HepG2 (cell line): ENCODE results near the gene APBB2. TPM values are rescaled to one million over a fixed set of nuclear protein-coding genes. Genes with fewer than 3 reads are reported as not detected.
"Not testable (repeated sequence)": the region's sequence is repeated elsewhere in the genome, so short reads cannot be mapped to it uniquely, and the experiment has no call there.

Experiments
- ATAC-seq: fragments of 200-7000 bp; cut with Tn5 transposase; 3 replicates; pipeline ENCODE4 v1.9.1; 2020; ENCODE audit warnings: mild to moderate bottlenecking, moderate library complexity
- BruUV-seq: library from RNA; stranded (reverse); fragments of 400-500 nt; replicated peaks from 2 replicates; lab custom pipeline; 2021; lab: Mats Ljungman, UMichigan
- CTCF ChIA-PET: fragments of 300-600 bp; formaldehyde crosslinking; extraction: SDS; loops from one replicate; lab custom pipeline; 2021; ENCODE audit warnings: low total read pairs, inconsistent platforms, low intra/inter-chr PET ratio; lab: Yijun Ruan, JAX
- POLR2A ChIA-PET: fragments of 350-600 bp; sonication (Branson Sonifier 250); formaldehyde crosslinking; loops from one replicate; lab custom pipeline; 2020; ENCODE audit warnings: antibody characterized with exemption, inconsistent platforms; lab: Yijun Ruan, JAX
- DNase-seq: peaks from one replicate; pipeline ENCODE4 v3.0.0-alpha.2; 2015; ENCODE audit warnings: low spot score
- FAIRE-seq: peaks from 3 replicates; lab custom pipeline; 2011; peaks lifted over from hg19 to GRCh38; lab: Jason Lieb, UNC
- H2AFZ ChIP-seq: one replicate; pipeline ENCODE4 v1.6.1; 2011; ENCODE audit warnings: low read length, inconsistent platforms
- H3K27ac ChIP-seq: fragments of 300-600 bp; 3 replicates; pipeline ENCODE4 v1.8.0; 2011; ENCODE audit warnings: mixed run types, mild to moderate bottlenecking, mixed read lengths, low read length, inconsistent platforms; ENCODE audit not compliant: insufficient read depth; ENCODE audit errors: extremely low read length
- H3K27me3 ChIP-seq, 2 experiments: fragments of 200-600 bp in 1 of 2; 2 replicates in 1 of 2; 3 replicates in 1 of 2; pipeline versions ENCODE4 v1.6.0 to v1.8.0; 2011; ENCODE audit warnings: low read length in 2 of 2, mild to moderate bottlenecking in 2 of 2, moderate library complexity in 2 of 2, inconsistent platforms in 1 of 2; ENCODE audit not compliant: insufficient read depth in 2 of 2, control insufficient read depth in 1 of 2
- H3K36me3 ChIP-seq, 2 experiments: fragments of 200-600 bp in 1 of 2; replicated peaks in 1 of 2; 2 replicates in 1 of 2; 3 replicates in 1 of 2; pipeline versions ENCODE4 v1.5.1 to v1.8.0; 2011; ENCODE audit warnings: low read length in 2 of 2, inconsistent platforms in 1 of 2; ENCODE audit not compliant: insufficient read depth in 2 of 2, control insufficient read depth in 1 of 2
- H3K4me1 ChIP-seq: 2 replicates; pipeline ENCODE4 v1.5.1; 2012; ENCODE audit warnings: low read length, inconsistent platforms; ENCODE audit not compliant: insufficient read depth
- H3K4me2 ChIP-seq: 2 replicates; pipeline ENCODE4 v1.6.0; 2011; ENCODE audit warnings: low read depth, low read length, inconsistent platforms
- H3K4me3 ChIP-seq, 3 experiments: fragments of 200-600 bp in 1 of 3; sonication (generic), shearing (Covaris generic) in 1 of 3; replicated peaks in 1 of 3; 2 replicates each; pipeline ENCODE4 v1.5.1; 2011 to 2016; ENCODE audit warnings: low read length in 3 of 3, inconsistent platforms in 2 of 3, low read depth in 2 of 3, mild to moderate bottlenecking in 2 of 3, control low read depth in 1 of 3, mixed read lengths in 1 of 3; ENCODE audit not compliant: insufficient read depth in 1 of 3
- H3K79me2 ChIP-seq: one replicate; pipeline ENCODE4 v1.6.1; 2011; ENCODE audit warnings: low read length, inconsistent platforms; ENCODE audit not compliant: insufficient read depth
- H3K9ac ChIP-seq: 2 replicates; pipeline ENCODE4 v1.6.0; 2011; ENCODE audit warnings: mild to moderate bottlenecking, low read depth, low read length, inconsistent platforms; ENCODE audit not compliant: insufficient read depth
- H3K9me3 ChIP-seq: 2 replicates; pipeline ENCODE4 v1.5.1; 2012; ENCODE audit warnings: mild to moderate bottlenecking, low read length
- H4K20me1 ChIP-seq: 2 replicates; pipeline ENCODE4 v1.6.0; 2011; ENCODE audit warnings: inconsistent platforms, mild to moderate bottlenecking, low read length, moderate library complexity; ENCODE audit not compliant: insufficient read depth
- RARA ChIP-seq: IDR thresholded peaks from 2 replicates; pipeline ENCODE4 v1.6.1; 2016; ENCODE audit warnings: missing genetic modification reagents, missing compliant biosample characterization
- ZBTB33 ChIP-seq: sonication (generic); formaldehyde crosslinking; IDR thresholded peaks from 2 replicates; pipeline ENCODE4 v1.4.0; 2020; ENCODE audit warnings: missing genetic modification reagents
- WGBS: methylation state at CpG from one replicate; pipeline ENCODE4 v1.1.6; 2017; ENCODE audit warnings: low lambda C conversion rate; 5-methylcytosine and 5-hydroxymethylcytosine counted together
- in situ Hi-C: cut with HindIII; loops from 2 replicates; pipeline ENCODE4 v1.10.0; 2017; ENCODE audit warnings: low pct_unique_long_range_greater_than_20kb; ENCODE audit not compliant: extremely low pct_ligation_motif_present
- intact Hi-C: fragments of 100-400 bp; cut with micrococcal nuclease; formaldehyde crosslinking; loops from one replicate; pipeline ENCODE4 v1.10.0; 2022; ENCODE audit not compliant: unreplicated experiment
- polyA plus RNA-seq, 8 experiments: library from polyadenylated mRNA; depleted of rRNA in 3 of 8; stranded (reverse) in 7 of 8; unstranded in 1 of 8; fragments of >200 nt; fragmentation: Illumina TruSeq in 4 of 8; extraction: Trizol in 4 of 8; gene quantifications; 2 replicates each; pipeline versions ENCODE4 v1.2.1 to v1.2.3, GENCODE V29; 2011 to 2016; ENCODE audit warnings: low read depth in 4 of 8, missing spikeins in 1 of 8, mixed read lengths in 1 of 8; ENCODE audit not compliant: insufficient read depth in 1 of 8
- total RNA-seq, 5 experiments: library from RNA; depleted of rRNA; stranded (reverse); fragments of >200 nt; fragmentation: Illumina TruSeq; extraction: Trizol; gene quantifications; 2 replicates each; pipeline ENCODE4 v1.2.3, GENCODE V29; 2016; ENCODE audit warnings: low read depth in 1 of 5

The APBB2 gene
- total and polyA plus RNA-seq, 2 of the 13 experiments (the other 11 are each of a cell fraction or from before 2014, with no cell fraction given), result 11.7 to 17.0 TPM

- H3K79me2 ChIP-seq, result peaks cover 13% of the 10 kb centered on the region
- CTCF ChIA-PET, result not testable (repeated sequence)
These were observed 66.8 kb downstream of the APBB2 start for GRCh38 chr4:41147570-41147969.

GRCh38 chr4:41146716-41147506 lies 67.4 kb downstream of the APBB2 start:
- ChIA-PET POLR2A (interaction anchor here (1.5 kb wide), 1 partner anchor 15 kb away, joined by 5 read pairs; no protein-coding TSS in a partner anchor), CTCF (no interaction called here)
- H4K20me1 ChIP-seq, result no peaks in the 10 kb centered on the region
- no peaks in the 10 kb centered on the region for H3K9me3 ChIP-seq
- no TSS peak for BruUV-seq
- H2AFZ ChIP-seq, result no peak overlapping the region
- DNase-seq (no peak), ATAC-seq (no peak), FAIRE-seq (no peak)
- H3K27me3 ChIP-seq, result no peaks in the 10 kb centered on the region
- H3K79me2 ChIP-seq, result peaks cover 13% of the 10 kb centered on the region
- intact Hi-C loops, result no loop called here
- peak overlapping the region; percentile 12 for H3K27ac ChIP-seq
- peaks cover 51% of the 10 kb centered on the region for H3K4me1 ChIP-seq
- 96% methylated on average over 13 of the region's 14 CpGs for WGBS
- in situ Hi-C loops, result no loop called here
- no peak overlapping the region for H3K4me3 ChIP-seq
- no peaks in the 10 kb centered on the region for H3K36me3 ChIP-seq
- no peak overlapping the region for H3K9ac ChIP-seq
- no peak overlapping the region for H3K4me2 ChIP-seq
- TF ChIP-seq ZBTB33 (CRISPR knock-in tag) (peak; percentile 25; the same call in 1 of the 2 replicates), RARA (CRISPR knock-in tag) (no peak)

More at GRCh38 chr4:41147570-41147969, 66.8 kb downstream of the APBB2 start:
- H3K27ac ChIP-seq, result peak overlapping the region; percentile 5
- WGBS, result 96% methylated on average over 3 of the region's 3 CpGs
- DNase-seq, H3K4me3 ChIP-seq, H3K4me2 ChIP-seq, H2AFZ ChIP-seq, intact Hi-C loops, FAIRE-seq, in situ Hi-C loops, H3K27me3 ChIP-seq, POLR2A ChIA-PET, BruUV-seq, H3K9me3 ChIP-seq, H3K9ac ChIP-seq, H4K20me1 ChIP-seq, H3K36me3 ChIP-seq, ATAC-seq: not testable (repeated sequence)
- H3K4me1 ChIP-seq, result peaks cover 51% of the 10 kb centered on the region
